ENCODE data around the gene RIBC1. TPM values are rescaled to one million over a fixed set of nuclear protein-coding genes. Genes with fewer than 3 reads are reported as not detected.
"Not testable (repeated sequence)": the region's sequence is repeated elsewhere in the genome, so short reads cannot be mapped to it uniquely, and the experiment has no call there.

The RIBC1 gene
- total RNA-seq, 4 donors from 2014 or later = 0.57 to 1.2 (median 1.1) TPM; not detected in 1

- H3K9me3 ChIP-seq = no peaks in the 10 kb centered on the region
- H3K4me1 ChIP-seq = no peaks in the 10 kb centered on the region
- no peak overlapping the region for H3K27ac ChIP-seq
- DNase-seq = no peak
- intact Hi-C loops (cut with DNase I) = no loop called here
- TF ChIP-seq, protein P1, sequence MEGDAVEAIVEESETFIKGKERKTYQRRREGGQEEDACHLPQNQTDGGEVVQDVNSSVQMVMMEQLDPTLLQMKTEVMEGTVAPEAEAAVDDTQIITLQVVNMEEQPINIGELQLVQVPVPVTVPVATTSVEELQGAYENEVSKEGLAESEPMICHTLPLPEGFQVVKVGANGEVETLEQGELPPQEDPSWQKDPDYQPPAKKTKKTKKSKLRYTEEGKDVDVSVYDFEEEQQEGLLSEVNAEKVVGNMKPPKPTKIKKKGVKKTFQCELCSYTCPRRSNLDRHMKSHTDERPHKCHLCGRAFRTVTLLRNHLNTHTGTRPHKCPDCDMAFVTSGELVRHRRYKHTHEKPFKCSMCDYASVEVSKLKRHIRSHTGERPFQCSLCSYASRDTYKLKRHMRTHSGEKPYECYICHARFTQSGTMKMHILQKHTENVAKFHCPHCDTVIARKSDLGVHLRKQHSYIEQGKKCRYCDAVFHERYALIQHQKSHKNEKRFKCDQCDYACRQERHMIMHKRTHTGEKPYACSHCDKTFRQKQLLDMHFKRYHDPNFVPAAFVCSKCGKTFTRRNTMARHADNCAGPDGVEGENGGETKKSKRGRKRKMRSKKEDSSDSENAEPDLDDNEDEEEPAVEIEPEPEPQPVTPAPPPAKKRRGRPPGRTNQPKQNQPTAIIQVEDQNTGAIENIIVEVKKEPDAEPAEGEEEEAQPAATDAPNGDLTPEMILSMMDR (IDR thresholded peaks at IDR 0.05) = no peak
- no peak for TF ChIP-seq POLR2A (IDR thresholded peaks at IDR 0.05)
- no peaks in the 10 kb centered on the region for H3K36me3 ChIP-seq
- 72 to 96% methylated on average over 2 of the region's 2 CpGs for WGBS, 2 donors
- H3K27me3 ChIP-seq = no peaks in the 10 kb centered on the region
- no peak overlapping the region for H3K4me3 ChIP-seq
Observed at GRCh38 chrX:53447441-53447840, 24.8 kb downstream of the RIBC1 start.

- no peak overlapping the region for H3K27ac ChIP-seq
- no peaks in the 10 kb centered on the region for H3K9me3 ChIP-seq
- no peaks in the 10 kb centered on the region for H3K4me1 ChIP-seq
- no peak overlapping the region for H3K4me3 ChIP-seq
- H3K27me3 ChIP-seq = no peaks in the 10 kb centered on the region
- intact Hi-C loops (cut with DNase I) = no loop called here
- 78 to 86% methylated on average over 3 of the region's 3 CpGs for WGBS, 2 donors
- TF ChIP-seq, protein P1 (IDR thresholded peaks at IDR 0.05) = no peak
- TF ChIP-seq POLR2A (IDR thresholded peaks at IDR 0.05) = no peak
- no peak for DNase-seq
- no peaks in the 10 kb centered on the region for H3K36me3 ChIP-seq
Observed at GRCh38 chrX:53449632-53450031, 27.0 kb downstream of the RIBC1 start.

GRCh38 chrX:53452812-53453211 is 30.1 kb downstream of the RIBC1 start:
- DNase-seq = no peak
- Histone ChIP-seq H3K4me3 (no peak overlapping the region), H3K27me3 (no peaks in the 10 kb centered on the region), H3K36me3 (no peaks in the 10 kb centered on the region), H3K4me1 (no peaks in the 10 kb centered on the region), H3K9me3 (no peaks in the 10 kb centered on the region), H3K27ac (no peak overlapping the region)
- TF ChIP-seq POLR2A (IDR thresholded peaks at IDR 0.05) = no peak
- TF ChIP-seq, protein P1 (IDR thresholded peaks at IDR 0.05) = no peak
- intact Hi-C loops (cut with DNase I) = no loop called here

- no peak for TF ChIP-seq POLR2A (IDR thresholded peaks at IDR 0.05)
- TF ChIP-seq, protein P1 (IDR thresholded peaks at IDR 0.05) = no peak
- Histone ChIP-seq H3K4me1 (no peaks in the 10 kb centered on the region), H3K27me3 (no peaks in the 10 kb centered on the region), H3K4me3 (no peak overlapping the region), H3K36me3 (no peaks in the 10 kb centered on the region), H3K9me3 (no peaks in the 10 kb centered on the region), H3K27ac (no peak overlapping the region)
- WGBS, 2 donors = 21 to 46% methylated on average over 3 of the region's 3 CpGs
- DNase-seq = no peak
- intact Hi-C loops (cut with DNase I) = no loop called here
Observed at GRCh38 chrX:53456254-53456653, 33.6 kb downstream of the RIBC1 start.

GRCh38 chrX:53458082-53458481 is 35.4 kb downstream of the RIBC1 start:
- Histone ChIP-seq H3K4me1 (no peaks in the 10 kb centered on the region), H3K36me3 (no peaks in the 10 kb centered on the region), H3K9me3 (no peaks in the 10 kb centered on the region), H3K27ac (no peak overlapping the region), H3K4me3 (no peak overlapping the region), H3K27me3 (no peaks in the 10 kb centered on the region)
- WGBS, 2 donors = 19 to 29% methylated on average over 5 of the region's 5 CpGs
- intact Hi-C loops (cut with DNase I) = no loop called here
- TF ChIP-seq, protein P1 (IDR thresholded peaks at IDR 0.05) = no peak
- TF ChIP-seq POLR2A (IDR thresholded peaks at IDR 0.05) = no peak
- no peak for DNase-seq

DNA sequence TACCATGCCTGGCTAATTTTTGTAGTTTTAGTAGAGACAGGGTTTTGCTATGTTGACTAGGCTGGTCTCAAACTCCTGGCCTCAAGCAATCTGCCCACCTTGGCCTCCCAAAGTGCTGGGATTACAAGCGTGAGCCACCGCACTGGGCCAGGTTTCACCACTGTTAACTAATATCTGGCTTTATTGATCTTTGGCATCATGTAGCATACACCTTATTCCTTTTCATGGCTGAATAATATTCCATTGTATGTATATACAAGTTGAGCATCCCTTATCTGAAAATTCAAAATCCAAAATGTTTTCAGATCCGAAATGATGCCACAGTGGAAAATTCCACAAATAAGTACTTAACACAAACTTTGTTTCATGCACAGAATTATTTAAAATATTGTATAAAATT is 46.0 kb downstream of the RIBC1 start:
- WGBS, 2 donors = 84 to 91% methylated on average over 3 of the region's 3 CpGs
- intact Hi-C loops (cut with DNase I); H3K4me1 ChIP-seq: not testable (repeated sequence)

More for the DNA sequence above, 46.0 kb downstream of the RIBC1 start:
- DNase-seq, H3K27ac ChIP-seq, H3K4me3 ChIP-seq, H3K36me3 ChIP-seq, H3K9me3 ChIP-seq, H3K27me3 ChIP-seq: not testable (repeated sequence)

All from esophagus squamous epithelium (tissue), 5 donors.